Measurements from ENCODE around the gene FBXO17.

Gene FBXO17

DNA sequence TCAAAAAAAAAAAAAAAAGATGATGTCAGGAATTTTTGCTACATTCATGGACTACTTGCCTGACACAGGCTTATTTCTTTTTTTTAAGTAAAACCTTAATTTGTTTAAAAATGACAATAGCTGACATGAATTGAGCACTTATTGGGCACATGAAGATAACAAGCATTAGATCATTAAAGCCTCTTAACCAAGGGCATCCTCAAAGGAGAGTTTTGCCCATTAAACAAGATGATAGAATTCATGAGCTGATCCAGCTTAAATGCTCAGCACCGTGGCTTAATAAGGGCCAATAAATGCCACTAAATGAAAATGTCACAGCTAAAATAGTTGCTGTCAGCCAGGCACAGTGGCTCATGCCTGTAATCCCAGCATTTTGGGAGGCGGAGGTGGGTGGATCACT is 19.3 kb downstream of the FBXO17 start:
- Histone ChIP-seq H3K9me3 (ENCODE audit: control insufficient read depth in 1 of 2, low read length in 2 of 2) (no peaks in the 10 kb centered on the region), H3K27ac (ENCODE audit: low read length) (no peak overlapping the region), H3K4me3 (ENCODE audit: low read depth in 1 of 2, low read length in 2 of 2) (no peak overlapping the region), H3K27me3 (ENCODE audit: low read depth, low read length) (no peaks in the 10 kb centered on the region), H3K4me1 (ENCODE audit: control insufficient read depth in 1 of 2, insufficient read depth in 2 of 2, low read length in 2 of 2) (no peaks in the 10 kb centered on the region), H3K36me3 (ENCODE audit: control insufficient read depth in 1 of 2, insufficient read depth in 2 of 2, low read length in 2 of 2) (no peaks in the 10 kb centered on the region)

DNA sequence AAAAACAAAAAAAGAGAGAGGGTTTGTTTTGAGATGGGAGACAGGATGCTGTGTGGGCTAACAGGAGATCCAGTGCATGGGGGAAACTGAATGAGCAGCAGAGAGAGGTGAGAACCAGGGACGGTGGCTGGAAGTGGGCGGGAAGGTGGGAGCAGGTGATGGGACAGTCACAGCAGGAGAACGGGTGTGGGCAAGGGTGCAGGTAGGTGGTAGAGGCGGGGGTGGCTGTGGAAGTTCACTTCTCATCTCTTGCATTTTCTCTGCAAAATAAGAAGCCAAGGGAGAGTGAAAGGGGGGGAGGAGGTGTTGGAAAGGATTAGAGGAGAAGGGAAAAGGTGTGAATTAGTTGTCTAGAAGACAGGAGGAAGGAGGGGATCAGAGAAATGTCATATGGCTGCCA is 21.9 kb downstream of the FBXO17 start:
- Histone ChIP-seq H3K4me3 (ENCODE audit: low read depth in 1 of 2, low read length in 2 of 2) (no peak overlapping the region), H3K36me3 (ENCODE audit: control insufficient read depth in 1 of 2, insufficient read depth in 2 of 2, low read length in 2 of 2) (no peaks in the 10 kb centered on the region), H3K4me1 (ENCODE audit: control insufficient read depth in 1 of 2, insufficient read depth in 2 of 2, low read length in 2 of 2) (peaks cover 0 to 10% of the 10 kb centered on the region in 2 donors), H3K9me3 (ENCODE audit: control insufficient read depth in 1 of 2, low read length in 2 of 2) (no peaks in the 10 kb centered on the region), H3K27me3 (ENCODE audit: low read depth, low read length) (no peaks in the 10 kb centered on the region), H3K27ac (ENCODE audit: low read length) (no peak overlapping the region)

- no peak overlapping the region for H3K4me3 ChIP-seq (ENCODE audit: low read depth in 1 of 2, low read length in 2 of 2)
- H3K27me3 ChIP-seq (ENCODE audit: low read depth, low read length): no peaks in the 10 kb centered on the region
- H3K4me1 ChIP-seq (ENCODE audit: control insufficient read depth in 1 of 2, insufficient read depth in 2 of 2, low read length in 2 of 2): peaks cover 0 to 10% of the 10 kb centered on the region in 2 donors
- no peaks in the 10 kb centered on the region for H3K9me3 ChIP-seq (ENCODE audit: control insufficient read depth in 1 of 2, low read length in 2 of 2)
- H3K27ac ChIP-seq (ENCODE audit: low read length): no peak overlapping the region
- no peaks in the 10 kb centered on the region for H3K36me3 ChIP-seq (ENCODE audit: control insufficient read depth in 1 of 2, insufficient read depth in 2 of 2, low read length in 2 of 2)
These were observed 23.0 kb downstream of the FBXO17 start for GRCh38 chr19:38952395-38953165.

- Histone ChIP-seq H3K4me1 (ENCODE audit: control insufficient read depth in 1 of 2, insufficient read depth in 2 of 2, low read length in 2 of 2) (peaks cover 0 to 10% of the 10 kb centered on the region in 2 donors), H3K36me3 (ENCODE audit: control insufficient read depth in 1 of 2, insufficient read depth in 2 of 2, low read length in 2 of 2) (peaks cover 0 to 5% of the 10 kb centered on the region in 2 donors), H3K27ac (ENCODE audit: low read length) (no peak overlapping the region), H3K27me3 (ENCODE audit: low read depth, low read length) (no peaks in the 10 kb centered on the region), H3K4me3 (ENCODE audit: low read depth in 1 of 2, low read length in 2 of 2) (no peak overlapping the region), H3K9me3 (ENCODE audit: control insufficient read depth in 1 of 2, low read length in 2 of 2) (no peaks in the 10 kb centered on the region)
These were observed 24.4 kb downstream of the FBXO17 start for GRCh38 chr19:38951187-38951586.

GRCh38 chr19:38949580-38950367 is 25.8 kb downstream of the FBXO17 start:
- Histone ChIP-seq H3K27me3 (ENCODE audit: low read depth, low read length) (no peaks in the 10 kb centered on the region), H3K4me3 (ENCODE audit: low read depth in 1 of 2, low read length in 2 of 2) (peak overlapping the region in 1 of 2 donors; percentile 64), H3K36me3 (ENCODE audit: control insufficient read depth in 1 of 2, insufficient read depth in 2 of 2, low read length in 2 of 2) (peaks cover 0 to 5% of the 10 kb centered on the region in 2 donors), H3K4me1 (ENCODE audit: control insufficient read depth in 1 of 2, insufficient read depth in 2 of 2, low read length in 2 of 2) (peaks cover 0 to 10% of the 10 kb centered on the region in 2 donors), H3K27ac (ENCODE audit: low read length) (no peak overlapping the region), H3K9me3 (ENCODE audit: control insufficient read depth in 1 of 2, low read length in 2 of 2) (no peaks in the 10 kb centered on the region)

DNA sequence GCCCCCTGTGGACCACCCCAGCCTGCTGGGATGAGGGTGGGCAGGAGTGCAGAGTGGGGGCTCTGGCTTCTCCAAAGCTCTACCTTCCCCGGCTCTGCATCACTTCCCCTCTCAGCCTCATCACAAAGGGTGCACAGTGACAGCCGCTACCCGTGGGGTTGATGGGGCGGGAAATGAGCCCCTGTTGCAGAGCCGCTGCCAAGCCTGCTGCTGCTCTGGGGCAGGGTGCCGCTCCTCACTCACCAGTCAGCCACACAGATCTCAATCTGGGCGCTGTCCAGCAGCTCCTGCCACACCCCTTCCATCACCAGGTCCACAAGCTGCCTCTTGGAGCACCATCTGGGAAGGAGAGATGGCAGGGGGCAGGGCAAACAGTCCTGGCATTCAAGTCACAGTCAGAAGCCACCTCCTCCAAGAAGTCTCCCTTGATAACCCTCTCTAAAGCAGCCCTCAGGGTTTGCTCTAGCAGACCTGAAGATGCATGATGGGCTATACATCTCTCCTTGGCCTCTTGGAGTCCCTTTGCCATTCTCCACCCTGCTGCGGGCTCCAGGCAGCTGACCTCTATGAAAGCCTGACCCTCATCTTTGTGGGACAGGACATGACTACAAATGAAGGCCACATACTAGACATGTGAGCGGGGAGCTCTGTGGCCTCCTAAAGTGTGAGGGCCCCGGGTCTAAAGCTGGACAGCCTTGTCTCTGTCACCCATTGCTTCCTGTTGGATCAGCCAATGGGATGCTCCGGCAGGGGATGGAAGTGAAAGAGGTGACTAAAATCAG is 29.1 kb downstream of the FBXO17 start:
- Histone ChIP-seq H3K27me3 (ENCODE audit: low read depth, low read length) (no peaks in the 10 kb centered on the region), H3K9me3 (ENCODE audit: control insufficient read depth in 1 of 2, low read length in 2 of 2) (no peaks in the 10 kb centered on the region), H3K4me1 (ENCODE audit: control insufficient read depth in 1 of 2, insufficient read depth in 2 of 2, low read length in 2 of 2) (peaks cover 0 to 10% of the 10 kb centered on the region in 2 donors), H3K27ac (ENCODE audit: low read length) (no peak overlapping the region), H3K36me3 (ENCODE audit: control insufficient read depth in 1 of 2, insufficient read depth in 2 of 2, low read length in 2 of 2) (peaks cover 5 to 9% of the 10 kb centered on the region in 2 donors), H3K4me3 (ENCODE audit: low read depth in 1 of 2, low read length in 2 of 2) (no peak overlapping the region)

GRCh38 chr19:38945562-38946228 is 29.8 kb downstream of the FBXO17 start:
- Histone ChIP-seq H3K4me3 (ENCODE audit: low read depth in 1 of 2, low read length in 2 of 2) (no peak overlapping the region), H3K4me1 (ENCODE audit: control insufficient read depth in 1 of 2, insufficient read depth in 2 of 2, low read length in 2 of 2) (peaks cover 0 to 10% of the 10 kb centered on the region in 2 donors), H3K27me3 (ENCODE audit: low read depth, low read length) (no peaks in the 10 kb centered on the region), H3K9me3 (ENCODE audit: control insufficient read depth in 1 of 2, low read length in 2 of 2) (no peaks in the 10 kb centered on the region), H3K36me3 (ENCODE audit: control insufficient read depth in 1 of 2, insufficient read depth in 2 of 2, low read length in 2 of 2) (peaks cover 5 to 9% of the 10 kb centered on the region in 2 donors), H3K27ac (ENCODE audit: low read length) (no peak overlapping the region)

- H3K4me3 ChIP-seq (ENCODE audit: low read depth in 1 of 2, low read length in 2 of 2): no peak overlapping the region
- no peak overlapping the region for H3K27ac ChIP-seq (ENCODE audit: low read length)
- peaks cover 5 to 9% of the 10 kb centered on the region in 2 donors for H3K36me3 ChIP-seq (ENCODE audit: control insufficient read depth in 1 of 2, insufficient read depth in 2 of 2, low read length in 2 of 2)
- H3K4me1 ChIP-seq (ENCODE audit: control insufficient read depth in 1 of 2, insufficient read depth in 2 of 2, low read length in 2 of 2): peaks cover 0 to 4% of the 10 kb centered on the region in 2 donors
- no peaks in the 10 kb centered on the region for H3K9me3 ChIP-seq (ENCODE audit: control insufficient read depth in 1 of 2, low read length in 2 of 2)
- no peaks in the 10 kb centered on the region for H3K27me3 ChIP-seq (ENCODE audit: low read depth, low read length)
These were observed 30.5 kb downstream of the FBXO17 start for GRCh38 chr19:38944981-38945506.

DNA sequence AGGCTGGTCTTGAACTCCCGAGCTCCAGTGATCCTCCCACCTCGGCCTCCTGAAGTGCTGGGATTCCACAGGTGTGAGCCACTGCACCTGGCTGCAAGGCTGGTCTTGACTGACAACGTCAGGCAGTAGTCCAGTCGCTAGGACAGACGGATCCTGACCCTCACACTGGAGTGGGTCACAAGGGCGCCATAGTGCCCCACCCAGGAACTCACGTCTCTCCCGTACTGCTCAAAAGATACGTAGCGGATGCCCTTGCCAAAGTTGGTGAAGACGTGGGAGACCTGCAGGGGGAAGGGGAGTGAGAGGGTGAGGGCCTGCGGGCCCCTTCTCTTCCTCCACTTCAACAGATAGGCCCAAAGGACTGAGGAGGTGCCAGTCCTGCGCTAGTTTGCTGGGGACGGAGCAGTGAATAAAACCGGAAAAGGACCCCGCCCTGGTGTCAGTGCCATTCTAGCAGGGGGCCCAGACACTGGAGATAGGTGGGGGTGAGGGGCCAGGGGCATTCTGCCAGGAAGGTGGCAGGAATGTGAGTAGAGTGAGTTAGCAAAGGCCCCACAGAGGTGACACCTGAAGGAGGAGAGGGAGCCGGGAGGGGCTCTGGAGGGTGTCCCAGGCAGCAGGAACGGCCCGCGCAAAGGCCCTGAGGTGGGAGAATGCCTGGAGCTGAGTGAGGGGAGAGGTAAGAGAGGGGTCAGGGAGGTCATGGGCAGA is 32.9 kb downstream of the FBXO17 start:
- Histone ChIP-seq H3K4me3 (ENCODE audit: low read depth in 1 of 2, low read length in 2 of 2) (no peak overlapping the region), H3K27ac (ENCODE audit: low read length) (no peak overlapping the region), H3K9me3 (ENCODE audit: control insufficient read depth in 1 of 2, low read length in 2 of 2) (no peaks in the 10 kb centered on the region), H3K36me3 (ENCODE audit: control insufficient read depth in 1 of 2, insufficient read depth in 2 of 2, low read length in 2 of 2) (peaks cover 5 to 9% of the 10 kb centered on the region in 2 donors), H3K4me1 (ENCODE audit: control insufficient read depth in 1 of 2, insufficient read depth in 2 of 2, low read length in 2 of 2) (no peaks in the 10 kb centered on the region), H3K27me3 (ENCODE audit: low read depth, low read length) (no peaks in the 10 kb centered on the region)

DNA sequence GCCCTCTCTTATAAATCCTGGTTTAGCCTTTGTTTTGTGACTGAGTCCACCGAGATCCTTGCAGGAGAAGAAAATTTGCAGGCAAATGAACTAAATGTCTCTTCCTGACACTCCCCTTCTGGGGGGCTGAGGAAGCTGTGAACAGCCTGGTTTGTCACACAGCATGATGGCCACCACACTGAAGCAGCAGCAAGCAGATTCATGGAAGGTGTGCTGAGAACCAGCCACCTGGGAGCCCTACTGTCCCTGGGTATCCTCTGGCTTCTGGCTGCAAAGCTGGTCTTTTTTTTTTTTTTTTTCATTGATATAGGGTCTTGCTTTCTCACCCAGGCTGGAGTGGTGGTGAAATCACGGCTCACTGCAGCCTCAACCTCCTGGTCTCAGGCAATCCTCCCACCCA is 33.6 kb downstream of the FBXO17 start:
- Histone ChIP-seq H3K36me3 (ENCODE audit: control insufficient read depth in 1 of 2, insufficient read depth in 2 of 2, low read length in 2 of 2) (peaks cover 5 to 9% of the 10 kb centered on the region in 2 donors), H3K27ac (ENCODE audit: low read length) (no peak overlapping the region), H3K4me1 (ENCODE audit: control insufficient read depth in 1 of 2, insufficient read depth in 2 of 2, low read length in 2 of 2) (no peaks in the 10 kb centered on the region), H3K9me3 (ENCODE audit: control insufficient read depth in 1 of 2, low read length in 2 of 2) (no peaks in the 10 kb centered on the region), H3K27me3 (ENCODE audit: low read depth, low read length) (no peaks in the 10 kb centered on the region), H3K4me3 (ENCODE audit: low read depth in 1 of 2, low read length in 2 of 2) (no peak overlapping the region)
